Measurements from ENCODE around the gene CENPT.
"Not testable (repeated sequence)": the region's sequence is repeated elsewhere in the genome, so short reads cannot be mapped to it uniquely, and the experiment has no call there.

The CENPT gene

GRCh38 chr16:67878232-67878631, 30.7 kb upstream of the CENPT start:
- in situ Hi-C loops (cut with MboI; ENCODE audit: low sequenced_read_pairs), result no loop called here

- in situ Hi-C loops (cut with MboI; ENCODE audit: low sequenced_read_pairs), result no loop called here
Observed at GRCh38 chr16:67877064-67877463, 29.6 kb upstream of the CENPT start.

GRCh38 chr16:67874372-67874771, 26.9 kb upstream of the CENPT start:
- in situ Hi-C loops (cut with MboI; ENCODE audit: low sequenced_read_pairs), result no loop called here

GRCh38 chr16:67873435-67874370, 26.2 kb upstream of the CENPT start:
- in situ Hi-C loops (cut with MboI; ENCODE audit: low sequenced_read_pairs), result no loop called here

- in situ Hi-C loops (cut with MboI; ENCODE audit: low sequenced_read_pairs), result no loop called here
Observed at GRCh38 chr16:67872631-67873434, 25.3 kb upstream of the CENPT start, which contains the start of gene EDC4. EDC4 (plus strand) TSS chr16:67873052; CDS start chr16:67873262, 210 bp downstream.

GRCh38 chr16:67872131-67872630, 24.7 kb upstream of the CENPT start:
- in situ Hi-C loops (cut with MboI; ENCODE audit: low sequenced_read_pairs), result no loop called here

- in situ Hi-C loops (cut with MboI; ENCODE audit: low sequenced_read_pairs), result no loop called here
Observed at GRCh38 chr16:67871256-67871655, 23.8 kb upstream of the CENPT start.

- in situ Hi-C loops (cut with MboI; ENCODE audit: low sequenced_read_pairs), result no loop called here
Observed at GRCh38 chr16:67869653-67870052, 22.2 kb upstream of the CENPT start.

- in situ Hi-C loops (cut with MboI; ENCODE audit: low sequenced_read_pairs), result no loop called here
Observed at GRCh38 chr16:67868290-67868689, 20.8 kb upstream of the CENPT start.

GRCh38 chr16:67865318-67865717, 17.8 kb upstream of the CENPT start:
- in situ Hi-C loops (cut with MboI; ENCODE audit: low sequenced_read_pairs), result no loop called here

- in situ Hi-C loops (cut with MboI; ENCODE audit: low sequenced_read_pairs), result no loop called here
Observed at GRCh38 chr16:67864594-67864993, 17.1 kb upstream of the CENPT start.

- in situ Hi-C loops (cut with MboI; ENCODE audit: low sequenced_read_pairs), result not testable (repeated sequence)
Observed at GRCh38 chr16:67864044-67864443, 16.6 kb upstream of the CENPT start.

- in situ Hi-C loops (cut with MboI; ENCODE audit: low sequenced_read_pairs), result no loop called here
Observed at GRCh38 chr16:67862623-67863583, 15.4 kb upstream of the CENPT start.

GRCh38 chr16:67861877-67862276, 14.4 kb upstream of the CENPT start:
- in situ Hi-C loops (cut with MboI; ENCODE audit: low sequenced_read_pairs), result no loop called here

- in situ Hi-C loops (cut with MboI; ENCODE audit: low sequenced_read_pairs), result no loop called here
Observed at GRCh38 chr16:67860589-67861398, 13.3 kb upstream of the CENPT start.

GRCh38 chr16:67858500-67858899, 11.0 kb upstream of the CENPT start:
- in situ Hi-C loops (cut with MboI; ENCODE audit: low sequenced_read_pairs), result no loop called here

- in situ Hi-C loops (cut with MboI; ENCODE audit: low sequenced_read_pairs), result no loop called here
Observed at GRCh38 chr16:67857547-67858233, 10.2 kb upstream of the CENPT start.

GRCh38 chr16:67856927-67857546, 9.5 kb upstream of the CENPT start:
- in situ Hi-C loops (cut with MboI; ENCODE audit: low sequenced_read_pairs), result no loop called here

GRCh38 chr16:67855789-67856188, 8.3 kb upstream of the CENPT start:
- in situ Hi-C loops (cut with MboI; ENCODE audit: low sequenced_read_pairs), result no loop called here
